Liver (tissue), 9 donors: ENCODE measurements around the gene HOXA1. TPM values are rescaled to one million over a fixed set of nuclear protein-coding genes. Genes with fewer than 3 reads are reported as not detected.

Source experiments
- DNase-seq: peaks from one replicate; pipeline ENCODE4 v3.0.0-alpha.2; 2017; ENCODE audit warnings: low spot score
- H3K27ac ChIP-seq, 2 donors: one replicate each; pipeline ENCODE4 v1.7.0; 2013; ENCODE audit warnings: inconsistent platforms in 2 of 2, low read length in 2 of 2, control low read depth in 1 of 2, low read depth in 1 of 2, mild to moderate bottlenecking in 1 of 2
- H3K27me3 ChIP-seq, 4 donors: one replicate each; pipeline versions ENCODE4 v1.6.1 to v1.7.0; 2013; ENCODE audit warnings: low read length in 3 of 4, inconsistent platforms in 1 of 4, mild to moderate bottlenecking in 1 of 4, moderate library complexity in 1 of 4; ENCODE audit not compliant: control insufficient read depth in 4 of 4, insufficient read depth in 4 of 4
- H3K36me3 ChIP-seq, 4 donors: one replicate each; pipeline versions ENCODE4 v1.6.1 to v1.7.0; 2013; ENCODE audit warnings: low read length in 3 of 4, mild to moderate bottlenecking in 3 of 4, low read depth in 1 of 4, moderate library complexity in 1 of 4; ENCODE audit not compliant: control insufficient read depth in 4 of 4, insufficient read depth in 3 of 4
- H3K4me1 ChIP-seq, 4 donors: one replicate each; pipeline versions ENCODE4 v1.6.1 to v1.7.0; 2013; ENCODE audit warnings: low read length in 3 of 4, mild to moderate bottlenecking in 3 of 4, moderate library complexity in 1 of 4; ENCODE audit not compliant: control insufficient read depth in 4 of 4, insufficient read depth in 4 of 4
- H3K4me3 ChIP-seq, 3 donors: one replicate each; pipeline versions ENCODE4 v1.6.1 to v1.7.0; 2013; ENCODE audit warnings: low read length in 3 of 3, control low read depth in 1 of 3, low read depth in 1 of 3, mild to moderate bottlenecking in 1 of 3
- H3K9ac ChIP-seq, 2 donors: one replicate each; pipeline ENCODE4 v1.7.0; 2013; ENCODE audit warnings: low read length in 2 of 2, mild to moderate bottlenecking in 2 of 2, moderate library complexity in 2 of 2, control low read depth in 1 of 2, low read depth in 1 of 2
- H3K9me3 ChIP-seq, 4 donors: one replicate each; pipeline versions ENCODE4 v1.6.1 to v1.7.0; 2013; ENCODE audit warnings: low read length in 3 of 4; ENCODE audit not compliant: control insufficient read depth in 4 of 4
- EGR1 ChIP-seq, 2 donors: IDR thresholded peaks; 2 replicates each; pipeline ENCODE4 v1.6.1; 2016 to 2018; ENCODE audit warnings: antibody characterized with exemption in 2 of 2, low read depth in 2 of 2
- FOXA1 ChIP-seq: IDR thresholded peaks from 2 replicates; pipeline ENCODE4 v1.6.1; 2016; ENCODE audit warnings: antibody characterized with exemption
- FOXA2 ChIP-seq: IDR thresholded peaks from 2 replicates; pipeline ENCODE4 v1.6.1; 2016; ENCODE audit warnings: antibody characterized with exemption
- GABPA ChIP-seq, 2 donors: IDR thresholded peaks in 1 of 2; conservative IDR thresholded peaks in 1 of 2; 2 replicates each; pipeline ENCODE4 v1.6.1; 2016; ENCODE audit warnings: antibody characterized with exemption in 2 of 2, mild to moderate bottlenecking in 1 of 2, moderate library complexity in 1 of 2
- HNF4A ChIP-seq, 2 donors: conservative IDR thresholded peaks; 2 replicates each; pipeline ENCODE4 v1.6.1; 2016; ENCODE audit warnings: antibody characterized with exemption in 2 of 2, mild to moderate bottlenecking in 2 of 2
- HNF4G ChIP-seq: IDR thresholded peaks from 2 replicates; pipeline ENCODE4 v1.6.1; 2016; ENCODE audit warnings: antibody characterized with exemption
- JUND ChIP-seq, 2 donors: IDR thresholded peaks; 2 replicates each; pipeline ENCODE4 v1.6.1; 2016; ENCODE audit warnings: antibody characterized with exemption in 2 of 2
- NR2F2 ChIP-seq: IDR thresholded peaks from 2 replicates; pipeline ENCODE4 v1.6.1; 2016; ENCODE audit warnings: antibody characterized with exemption
- RAD21 ChIP-seq, 2 donors: IDR thresholded peaks; 2 replicates each; pipeline ENCODE4 v1.6.1; 2016; ENCODE audit warnings: antibody characterized with exemption in 2 of 2, mild to moderate bottlenecking in 2 of 2
- RXRA ChIP-seq, 2 donors: IDR thresholded peaks; 2 replicates each; pipeline ENCODE4 v1.6.1; 2017 to 2018; ENCODE audit warnings: antibody characterized with exemption in 2 of 2, mild to moderate bottlenecking in 1 of 2
- SP1 ChIP-seq: IDR thresholded peaks from 2 replicates; pipeline ENCODE4 v1.6.1; 2018; ENCODE audit warnings: antibody characterized with exemption, mild to moderate bottlenecking
- TAF1 ChIP-seq: conservative IDR thresholded peaks from 2 replicates; pipeline ENCODE4 v1.6.1; 2016; ENCODE audit warnings: antibody characterized with exemption, mild to moderate bottlenecking
- YY1 ChIP-seq: IDR thresholded peaks from 2 replicates; pipeline ENCODE4 v1.6.1; 2016; ENCODE audit warnings: antibody characterized with exemption, mild to moderate bottlenecking
- WGBS: extraction: QIAGEN DNeasy Blood & Tissue Kit; methylation state at CpG from one replicate; pipeline ENCODE4 v1.1.7; 2013; 5-methylcytosine and 5-hydroxymethylcytosine counted together
- polyA plus RNA-seq, 2 donors: library from polyadenylated mRNA; stranded (reverse) in 1 of 2; unstranded in 1 of 2; fragments of 200-250 nt in 1 of 2; fragments of >200 nt in 1 of 2; fragmentation: Nextera tagmentation in 1 of 2; extraction: Ambion mirVana in 1 of 2; gene quantifications; one replicate each; pipeline versions ENCODE4 v1.2.1 to v1.2.3, GENCODE V29; 2013 to 2015
- total RNA-seq, 2 donors: library from RNA; depleted of rRNA; stranded (reverse); fragments of >200 nt; gene quantifications; one replicate each; pipeline ENCODE4 v1.2.3, GENCODE V29; 2014
- TF ChIP-seq, protein P1 (sequence below): IDR thresholded peaks from 2 replicates; pipeline ENCODE4 v1.6.1; 2016; ENCODE audit warnings: antibody characterized with exemption
- TF ChIP-seq, protein P2 (sequence below): IDR thresholded peaks from 2 replicates; pipeline ENCODE4 v1.6.1; 2016; ENCODE audit warnings: antibody characterized with exemption
- TF ChIP-seq, protein P3 (sequence below): IDR thresholded peaks from 2 replicates; pipeline ENCODE4 v1.6.1; 2016; ENCODE audit warnings: antibody characterized with exemption
- TF ChIP-seq, protein P4 (sequence below): IDR thresholded peaks from 2 replicates; pipeline ENCODE4 v1.6.1; 2016; ENCODE audit warnings: antibody characterized with exemption, mild to moderate bottlenecking
- TF ChIP-seq, protein P5 (sequence below): fragments of 150-350 bp; IDR thresholded peaks from 2 replicates; pipeline ENCODE4 v1.5.1; 2017; ENCODE audit warnings: improper control_type of control experiment, low read depth, low read length; ENCODE audit not compliant: missing input control
- donor health status: healthy.
- donor health status: healthy.
- donor health status: healthy.
- donor health status: healthy.
- donor health status: healthy.

HOXA1 gene
- total and polyA plus RNA-seq, 4 donors = 0.08 to 0.28 (median 0.21) TPM

DNA sequence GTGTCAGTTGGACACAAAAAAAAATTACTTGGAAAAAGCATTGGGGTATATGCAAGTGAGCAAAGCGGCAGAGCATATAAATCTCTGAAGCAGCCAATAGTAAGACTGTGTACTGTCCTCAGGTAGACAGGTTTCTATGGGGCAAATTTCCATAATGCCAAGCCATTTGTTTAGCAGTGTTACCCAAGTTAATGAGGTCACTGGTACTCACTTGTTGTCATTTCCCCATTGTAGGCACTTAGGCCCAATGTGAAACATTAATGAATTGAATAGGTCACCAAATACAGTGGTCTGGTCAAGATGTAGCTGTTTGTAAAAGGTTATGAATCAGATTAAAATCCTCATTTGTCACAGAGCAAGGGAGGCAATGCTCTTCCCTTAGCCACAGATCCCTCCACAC is 27.5 kb downstream of the HOXA1 start:
- Histone ChIP-seq H3K9ac (no peak overlapping the region), H3K4me3 (no peak overlapping the region), H3K27ac (no peak overlapping the region), H3K9me3 (no peaks in the 10 kb centered on the region), H3K4me1 (no peaks in the 10 kb centered on the region), H3K36me3 (no peaks in the 10 kb centered on the region), H3K27me3 (no peaks in the 10 kb centered on the region)
- DNase-seq = no peak
- TF ChIP-seq NR2F2 = no peak
- TF ChIP-seq HNF4A (conservative IDR thresholded peaks at IDR 0.05) = no peak
- TF ChIP-seq YY1 = no peak
- TF ChIP-seq HNF4G = no peak
- TF ChIP-seq RXRA (IDR thresholded peaks at IDR 0.05) = no peak
- no peak for TF ChIP-seq TAF1
- TF ChIP-seq, protein P1, sequence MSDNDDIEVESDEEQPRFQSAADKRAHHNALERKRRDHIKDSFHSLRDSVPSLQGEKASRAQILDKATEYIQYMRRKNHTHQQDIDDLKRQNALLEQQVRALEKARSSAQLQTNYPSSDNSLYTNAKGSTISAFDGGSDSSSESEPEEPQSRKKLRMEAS = no peak
- no peak for TF ChIP-seq JUND (IDR thresholded peaks at IDR 0.05)
- TF ChIP-seq FOXA1 = no peak
- no peak for TF ChIP-seq FOXA2
- no peak for TF ChIP-seq EGR1 (IDR thresholded peaks at IDR 0.05; ENCODE audit: low read depth in 2 of 2)
- TF ChIP-seq RAD21 (IDR thresholded peaks at IDR 0.05) = no peak
- TF ChIP-seq GABPA (IDR thresholded peaks at IDR 0.05 in 1 of 2, conservative IDR thresholded peaks at IDR 0.05 in 1 of 2) = no peak
- TF ChIP-seq, protein P2, sequence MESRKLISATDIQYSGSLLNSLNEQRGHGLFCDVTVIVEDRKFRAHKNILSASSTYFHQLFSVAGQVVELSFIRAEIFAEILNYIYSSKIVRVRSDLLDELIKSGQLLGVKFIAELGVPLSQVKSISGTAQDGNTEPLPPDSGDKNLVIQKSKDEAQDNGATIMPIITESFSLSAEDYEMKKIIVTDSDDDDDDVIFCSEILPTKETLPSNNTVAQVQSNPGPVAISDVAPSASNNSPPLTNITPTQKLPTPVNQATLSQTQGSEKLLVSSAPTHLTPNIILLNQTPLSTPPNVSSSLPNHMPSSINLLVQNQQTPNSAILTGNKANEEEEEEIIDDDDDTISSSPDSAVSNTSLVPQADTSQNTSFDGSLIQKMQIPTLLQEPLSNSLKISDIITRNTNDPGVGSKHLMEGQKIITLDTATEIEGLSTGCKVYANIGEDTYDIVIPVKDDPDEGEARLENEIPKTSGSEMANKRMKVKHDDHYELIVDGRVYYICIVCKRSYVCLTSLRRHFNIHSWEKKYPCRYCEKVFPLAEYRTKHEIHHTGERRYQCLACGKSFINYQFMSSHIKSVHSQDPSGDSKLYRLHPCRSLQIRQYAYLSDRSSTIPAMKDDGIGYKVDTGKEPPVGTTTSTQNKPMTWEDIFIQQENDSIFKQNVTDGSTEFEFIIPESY = no peak
- TF ChIP-seq SP1 = no peak
- TF ChIP-seq, protein P3, sequence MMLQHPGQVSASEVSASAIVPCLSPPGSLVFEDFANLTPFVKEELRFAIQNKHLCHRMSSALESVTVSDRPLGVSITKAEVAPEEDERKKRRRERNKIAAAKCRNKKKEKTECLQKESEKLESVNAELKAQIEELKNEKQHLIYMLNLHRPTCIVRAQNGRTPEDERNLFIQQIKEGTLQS = no peak
- TF ChIP-seq, protein P4, sequence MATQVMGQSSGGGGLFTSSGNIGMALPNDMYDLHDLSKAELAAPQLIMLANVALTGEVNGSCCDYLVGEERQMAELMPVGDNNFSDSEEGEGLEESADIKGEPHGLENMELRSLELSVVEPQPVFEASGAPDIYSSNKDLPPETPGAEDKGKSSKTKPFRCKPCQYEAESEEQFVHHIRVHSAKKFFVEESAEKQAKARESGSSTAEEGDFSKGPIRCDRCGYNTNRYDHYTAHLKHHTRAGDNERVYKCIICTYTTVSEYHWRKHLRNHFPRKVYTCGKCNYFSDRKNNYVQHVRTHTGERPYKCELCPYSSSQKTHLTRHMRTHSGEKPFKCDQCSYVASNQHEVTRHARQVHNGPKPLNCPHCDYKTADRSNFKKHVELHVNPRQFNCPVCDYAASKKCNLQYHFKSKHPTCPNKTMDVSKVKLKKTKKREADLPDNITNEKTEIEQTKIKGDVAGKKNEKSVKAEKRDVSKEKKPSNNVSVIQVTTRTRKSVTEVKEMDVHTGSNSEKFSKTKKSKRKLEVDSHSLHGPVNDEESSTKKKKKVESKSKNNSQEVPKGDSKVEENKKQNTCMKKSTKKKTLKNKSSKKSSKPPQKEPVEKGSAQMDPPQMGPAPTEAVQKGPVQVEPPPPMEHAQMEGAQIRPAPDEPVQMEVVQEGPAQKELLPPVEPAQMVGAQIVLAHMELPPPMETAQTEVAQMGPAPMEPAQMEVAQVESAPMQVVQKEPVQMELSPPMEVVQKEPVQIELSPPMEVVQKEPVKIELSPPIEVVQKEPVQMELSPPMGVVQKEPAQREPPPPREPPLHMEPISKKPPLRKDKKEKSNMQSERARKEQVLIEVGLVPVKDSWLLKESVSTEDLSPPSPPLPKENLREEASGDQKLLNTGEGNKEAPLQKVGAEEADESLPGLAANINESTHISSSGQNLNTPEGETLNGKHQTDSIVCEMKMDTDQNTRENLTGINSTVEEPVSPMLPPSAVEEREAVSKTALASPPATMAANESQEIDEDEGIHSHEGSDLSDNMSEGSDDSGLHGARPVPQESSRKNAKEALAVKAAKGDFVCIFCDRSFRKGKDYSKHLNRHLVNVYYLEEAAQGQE = no peak
- TF ChIP-seq, protein P5, sequence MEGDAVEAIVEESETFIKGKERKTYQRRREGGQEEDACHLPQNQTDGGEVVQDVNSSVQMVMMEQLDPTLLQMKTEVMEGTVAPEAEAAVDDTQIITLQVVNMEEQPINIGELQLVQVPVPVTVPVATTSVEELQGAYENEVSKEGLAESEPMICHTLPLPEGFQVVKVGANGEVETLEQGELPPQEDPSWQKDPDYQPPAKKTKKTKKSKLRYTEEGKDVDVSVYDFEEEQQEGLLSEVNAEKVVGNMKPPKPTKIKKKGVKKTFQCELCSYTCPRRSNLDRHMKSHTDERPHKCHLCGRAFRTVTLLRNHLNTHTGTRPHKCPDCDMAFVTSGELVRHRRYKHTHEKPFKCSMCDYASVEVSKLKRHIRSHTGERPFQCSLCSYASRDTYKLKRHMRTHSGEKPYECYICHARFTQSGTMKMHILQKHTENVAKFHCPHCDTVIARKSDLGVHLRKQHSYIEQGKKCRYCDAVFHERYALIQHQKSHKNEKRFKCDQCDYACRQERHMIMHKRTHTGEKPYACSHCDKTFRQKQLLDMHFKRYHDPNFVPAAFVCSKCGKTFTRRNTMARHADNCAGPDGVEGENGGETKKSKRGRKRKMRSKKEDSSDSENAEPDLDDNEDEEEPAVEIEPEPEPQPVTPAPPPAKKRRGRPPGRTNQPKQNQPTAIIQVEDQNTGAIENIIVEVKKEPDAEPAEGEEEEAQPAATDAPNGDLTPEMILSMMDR = no peak
- WGBS = 100% methylated on average over 1 of the region's 1 CpG

DNA sequence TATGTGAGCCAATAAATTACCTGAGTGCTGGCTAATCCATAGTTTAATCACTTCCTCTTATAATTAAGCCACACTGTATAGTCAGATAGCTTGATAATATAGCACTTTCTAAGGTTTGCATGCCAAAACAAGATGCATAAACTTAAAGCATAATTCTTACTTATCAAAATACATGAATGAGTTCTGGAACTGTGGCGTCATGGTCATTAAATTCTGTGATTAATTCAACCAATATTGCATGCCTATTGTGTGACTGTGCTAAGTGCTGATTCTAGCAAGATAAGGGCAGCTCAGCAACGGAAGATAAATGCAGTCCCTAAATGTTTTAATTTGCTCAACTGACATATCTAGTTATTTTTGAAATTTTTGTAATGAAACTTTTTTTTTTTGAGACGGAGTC is 29.7 kb downstream of the HOXA1 start:
- Histone ChIP-seq H3K36me3 (no peaks in the 10 kb centered on the region), H3K4me1 (no peaks in the 10 kb centered on the region), H3K9me3 (no peaks in the 10 kb centered on the region), H3K27ac (no peak overlapping the region), H3K9ac (no peak overlapping the region), H3K4me3 (no peak overlapping the region), H3K27me3 (no peaks in the 10 kb centered on the region)
- DNase-seq = no peak
- 82% methylated on average over 3 of the region's 3 CpGs for WGBS
- TF ChIP-seq SP1 (no peak), FOXA1 (no peak), RAD21 (IDR thresholded peaks at IDR 0.05) (no peak)
- TF ChIP-seq, protein P5 = no peak
- TF ChIP-seq, protein P2 = no peak
